ENCODE measurements around the gene IL6ST.

DNA sequence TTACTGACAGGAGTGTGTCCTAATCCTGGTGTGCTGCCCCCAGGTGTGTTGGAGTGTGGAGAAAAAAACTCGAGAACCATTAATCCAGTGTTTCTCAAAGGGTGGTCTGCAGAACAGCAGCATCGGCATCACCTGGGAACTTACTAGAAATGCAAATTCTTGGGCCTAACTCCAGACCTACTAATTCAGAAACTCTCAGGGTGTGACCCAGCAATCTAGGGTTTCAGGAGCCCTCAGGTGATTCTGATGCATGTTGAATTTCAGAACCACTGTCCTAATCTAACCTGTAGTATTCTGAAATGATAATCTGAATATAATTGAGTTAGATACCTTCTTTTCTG is 30.0 kb upstream of the IL6ST start:
- TF ChIP-seq CTCF (conservative IDR thresholded peaks at IDR 0.05; ENCODE audit: low read length) (no peak), EZH2phosphoT487 (IDR thresholded peaks at IDR 0.05; ENCODE audit: borderline replicate concordance) (no peak)

Data from Loucy (cell line).